Measurements from ENCODE around the gene ADGRA1.
"Not testable (repeated sequence)": the region's sequence is repeated elsewhere in the genome, so short reads cannot be mapped to it uniquely, and the experiment has no call there.

The ADGRA1 gene

DNA sequence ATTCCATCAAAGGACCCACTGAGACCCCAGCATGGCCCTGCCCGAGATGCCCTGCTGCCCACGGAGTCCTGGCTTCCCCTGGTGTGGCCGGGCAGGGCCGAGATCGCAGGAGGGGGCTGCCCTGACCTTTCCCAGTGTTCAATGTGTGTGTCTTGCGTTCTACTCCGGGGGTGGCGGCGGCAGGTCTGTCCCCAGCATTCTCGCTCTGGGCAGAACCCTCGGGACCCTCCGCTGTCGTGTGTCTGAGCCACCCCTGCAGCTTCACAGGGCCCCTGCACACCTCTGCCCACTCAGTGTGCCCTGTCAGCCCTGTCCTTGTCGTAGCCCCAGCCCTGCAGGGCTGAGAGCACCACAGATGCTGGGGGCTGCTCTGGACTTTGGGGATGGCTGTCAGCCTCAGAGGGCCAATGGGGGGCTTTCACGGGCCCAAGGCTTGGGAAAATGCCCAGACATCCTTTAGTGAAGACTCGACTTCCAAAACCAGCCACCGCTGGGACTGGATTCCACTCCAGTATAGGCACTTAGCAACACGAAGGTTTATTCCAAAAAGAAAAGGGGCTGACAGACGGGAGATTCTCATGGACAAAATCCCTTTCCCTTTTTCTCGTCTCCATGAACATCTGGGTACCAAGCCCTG lies 42.3 kb downstream of the ADGRA1 start:
- DNase-seq, result no peak

DNA sequence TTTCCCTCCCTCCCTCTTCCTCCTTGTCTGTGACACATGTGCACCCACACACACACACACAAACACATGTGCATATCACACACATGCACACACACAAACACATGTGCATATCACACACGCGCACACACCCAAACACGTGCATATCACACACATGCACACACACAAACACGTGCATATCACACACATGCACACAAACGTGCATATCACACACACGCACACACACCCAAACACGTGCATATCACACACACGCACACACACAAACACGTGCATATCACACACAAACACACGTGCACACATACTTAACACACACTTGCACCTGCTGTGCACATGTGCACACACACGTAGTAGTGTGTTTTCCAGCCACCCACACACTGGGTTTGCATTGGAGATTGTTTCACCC lies 42.9 kb downstream of the ADGRA1 start:
- DNase-seq, result no peak

GRCh38 chr10:133131053-133131452 lies 43.3 kb downstream of the ADGRA1 start:
- DNase-seq, result no peak

DNA sequence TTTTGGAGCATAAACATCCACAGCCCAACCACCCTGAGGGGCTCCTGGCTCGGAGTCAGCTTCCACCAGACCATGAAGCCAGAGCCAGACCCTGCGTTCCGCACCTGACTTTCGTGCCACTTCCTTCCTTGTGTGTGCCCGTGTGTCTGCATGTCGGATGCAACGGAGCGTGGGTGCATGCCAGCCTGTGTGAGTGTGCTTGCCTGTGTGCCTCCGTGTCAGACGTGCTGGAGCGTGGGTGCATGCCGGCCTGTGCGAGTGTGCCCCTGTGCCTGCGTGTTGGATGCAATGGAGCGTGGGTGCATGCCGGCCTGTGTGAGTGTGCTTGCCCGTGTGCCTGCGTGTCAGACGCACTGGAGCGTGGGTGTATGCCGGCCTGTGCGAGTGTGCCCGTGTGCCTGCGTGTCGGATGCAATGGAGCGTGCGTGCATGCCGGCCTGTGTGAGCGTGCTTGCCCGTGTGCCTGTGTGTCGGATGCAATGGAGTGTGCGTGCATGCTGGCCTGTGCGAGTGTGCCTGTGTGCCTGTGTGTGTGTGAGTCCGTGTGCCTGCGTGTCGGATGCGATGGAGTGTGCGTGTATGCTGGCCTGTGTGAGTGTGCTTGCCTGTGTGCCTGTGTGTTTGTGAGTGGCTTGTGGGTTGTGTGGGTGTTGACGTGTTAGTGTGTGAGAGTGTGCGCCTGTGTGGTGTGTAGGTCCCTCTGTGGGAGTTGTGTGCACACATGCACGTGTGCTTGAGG lies 44.2 kb downstream of the ADGRA1 start:
- DNase-seq, result no peak

GRCh38 chr10:133132473-133133291 lies 45.0 kb downstream of the ADGRA1 start:
- DNase-seq, result no peak

DNA sequence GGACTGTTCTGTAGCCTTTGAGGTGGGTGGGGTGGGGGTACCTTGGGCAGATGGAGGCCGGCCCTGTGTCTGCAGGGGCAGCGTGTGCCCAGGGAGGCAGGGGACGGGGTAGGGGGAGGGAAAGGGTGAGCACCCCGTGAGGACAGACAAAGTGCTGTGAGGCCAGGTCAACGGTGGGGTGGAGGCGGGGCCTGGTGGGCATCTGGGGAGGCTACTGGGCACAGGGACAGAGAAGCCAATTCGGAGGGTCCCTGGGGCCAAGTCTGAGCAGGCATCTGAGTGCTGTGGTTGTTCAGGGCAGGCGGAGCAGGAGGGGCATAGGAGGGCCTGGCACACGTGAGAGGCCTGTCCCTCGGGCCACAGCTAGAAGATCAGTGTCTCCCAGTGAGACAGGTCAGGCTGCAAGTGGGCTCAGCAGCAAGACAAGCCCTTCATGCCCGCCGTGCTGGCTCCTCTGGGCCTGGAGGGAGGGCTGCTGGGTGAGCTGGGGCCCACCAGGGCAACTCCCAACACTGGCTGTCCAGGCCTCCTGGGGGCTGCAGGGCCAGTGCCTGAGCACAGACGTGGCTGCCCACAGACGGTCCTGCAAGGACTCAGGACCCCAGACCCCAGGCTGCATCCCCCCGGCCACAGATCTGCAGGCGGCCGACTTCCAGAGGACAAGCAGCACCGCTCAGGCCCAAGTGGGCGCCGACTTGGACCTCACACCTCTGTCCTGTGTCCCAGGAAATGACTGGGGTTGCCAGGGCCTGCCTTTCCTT lies 45.9 kb downstream of the ADGRA1 start:
- no peak for DNase-seq

- DNase-seq, result no peak
Measured at GRCh38 chr10:133134411-133135115, 46.8 kb downstream of the ADGRA1 start.

DNA sequence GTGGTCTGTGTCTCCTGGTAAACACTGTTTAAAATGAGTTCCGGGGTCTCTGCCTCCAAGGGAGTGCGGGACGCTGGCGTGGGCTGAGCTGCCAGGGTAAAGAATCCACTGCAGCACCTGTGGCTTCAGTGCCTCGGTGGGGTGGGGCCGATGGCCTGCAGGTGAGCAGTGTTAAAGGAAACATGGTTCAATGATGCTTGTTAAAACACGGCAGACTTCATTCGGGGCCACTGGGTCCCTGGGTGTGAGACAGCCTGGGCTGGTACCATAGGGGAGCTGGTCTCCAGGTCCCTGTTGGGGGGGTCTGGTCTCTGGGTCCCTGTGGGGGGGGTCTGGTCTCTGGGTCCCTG lies 47.4 kb downstream of the ADGRA1 start:
- DNase-seq, result no peak

DNA sequence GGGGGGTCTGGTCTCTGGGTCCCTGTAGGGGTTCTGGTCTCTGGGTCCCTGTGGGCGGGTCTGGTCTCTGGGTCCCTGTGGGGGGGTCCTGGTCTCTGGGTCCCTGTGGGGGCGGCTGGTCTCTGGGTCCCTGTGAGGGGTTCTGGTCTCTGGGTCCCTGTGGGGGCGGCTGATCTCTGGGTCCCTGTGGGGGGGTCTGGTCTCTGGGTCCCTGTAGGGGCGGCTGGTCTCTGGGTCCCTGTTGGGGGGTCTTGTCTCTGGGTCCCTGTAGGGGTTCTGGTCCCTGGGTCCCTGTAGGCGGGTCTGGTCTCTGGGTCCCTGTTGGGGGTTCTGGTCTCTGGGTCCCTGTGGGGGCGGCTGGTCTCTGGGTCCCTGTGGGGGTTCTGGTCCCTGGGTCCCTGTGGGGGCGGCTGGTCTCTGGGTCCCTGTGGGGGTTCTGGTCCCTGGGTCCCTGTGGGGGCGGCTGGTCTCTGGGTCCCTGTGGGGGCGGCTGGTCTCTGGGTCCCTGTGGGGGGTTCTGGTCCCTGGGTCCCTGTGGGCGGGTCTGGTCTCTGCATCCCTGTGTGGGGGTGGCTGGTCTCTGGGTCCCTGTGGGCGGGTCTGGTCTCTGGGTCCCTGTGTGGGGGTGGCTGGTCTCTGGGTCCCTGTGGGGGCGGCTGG lies 49.9 kb downstream of the ADGRA1 start:
- not testable (repeated sequence) for DNase-seq

DNA sequence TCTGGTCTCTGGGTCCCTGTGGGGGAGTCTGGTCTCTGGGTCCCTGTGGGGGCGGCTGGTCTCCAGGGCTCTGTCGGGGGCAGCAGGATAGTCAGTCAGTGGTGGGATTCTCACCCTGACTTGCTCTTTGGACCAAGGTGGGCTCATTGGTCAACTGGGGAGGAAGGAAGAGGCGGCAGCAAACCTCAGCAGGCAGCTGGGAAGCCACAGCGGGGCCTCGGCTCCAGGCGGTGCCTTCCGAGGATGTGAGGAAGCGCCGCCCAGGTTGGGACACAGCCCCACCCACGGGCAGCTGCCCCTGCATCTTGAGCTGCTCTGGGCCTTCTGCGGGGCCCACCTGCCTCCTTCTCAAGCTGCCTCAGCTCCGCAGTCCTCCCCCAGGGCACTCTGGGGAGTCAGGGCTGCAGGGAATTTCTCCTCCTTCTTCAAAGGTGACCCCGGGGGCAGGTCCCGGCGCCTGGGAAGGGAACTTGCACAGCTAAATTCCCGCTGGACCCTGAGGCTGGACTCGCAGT lies 51.9 kb downstream of the ADGRA1 start:
- DNase-seq, result no peak

- no peak for DNase-seq
Measured at GRCh38 chr10:133140417-133141143, 52.9 kb downstream of the ADGRA1 start.

GRCh38 chr10:133141144-133141957 lies 53.6 kb downstream of the ADGRA1 start:
- no peak for DNase-seq

DNA sequence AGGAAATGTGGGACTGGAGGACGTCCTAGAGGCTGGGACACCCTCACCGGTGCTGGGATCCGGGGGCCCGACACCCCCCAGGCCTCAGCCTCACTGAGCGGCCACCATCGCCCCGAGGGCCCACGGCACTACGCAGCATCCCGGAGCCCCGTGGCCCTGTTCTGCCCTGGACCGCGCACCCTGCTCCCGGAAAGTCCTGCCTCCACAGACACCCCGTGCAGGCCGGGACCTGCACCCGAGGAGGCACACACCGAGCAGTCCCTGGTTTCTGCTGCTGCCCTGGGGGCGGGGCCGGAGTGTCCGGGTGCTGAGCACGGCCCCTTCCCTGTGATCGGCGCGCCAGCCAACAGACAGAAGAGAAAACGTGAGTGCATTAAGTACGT lies 54.2 kb downstream of the ADGRA1 start:
- DNase-seq, result no peak

- DNase-seq, result no peak
Measured at GRCh38 chr10:133142523-133143199, 54.9 kb downstream of the ADGRA1 start.

- DNase-seq, result no peak
Measured at GRCh38 chr10:133143200-133143533, 55.4 kb downstream of the ADGRA1 start.

DNA sequence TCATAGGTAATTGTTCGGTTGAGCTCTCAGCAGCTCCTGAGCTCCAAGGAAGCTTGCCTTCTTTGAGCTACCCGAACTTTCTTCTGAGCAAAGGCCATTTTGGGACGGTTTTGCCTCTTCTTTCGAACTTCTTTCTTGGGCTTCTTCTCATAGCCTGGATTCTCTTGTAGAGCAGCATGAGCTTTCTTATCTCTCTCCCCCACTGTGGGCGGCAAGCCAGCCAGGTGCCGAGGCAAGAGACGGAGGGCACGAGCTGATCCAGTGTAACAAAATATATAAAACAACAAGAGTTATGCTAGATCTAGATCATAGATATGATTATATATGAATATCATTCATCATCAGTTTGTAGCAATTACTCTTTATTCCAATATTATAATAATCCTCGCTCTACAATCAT lies 55.8 kb downstream of the ADGRA1 start:
- no peak for DNase-seq

GRCh38 chr10:133144771-133145170 lies 57.0 kb downstream of the ADGRA1 start:
- DNase-seq, result no peak

DNA sequence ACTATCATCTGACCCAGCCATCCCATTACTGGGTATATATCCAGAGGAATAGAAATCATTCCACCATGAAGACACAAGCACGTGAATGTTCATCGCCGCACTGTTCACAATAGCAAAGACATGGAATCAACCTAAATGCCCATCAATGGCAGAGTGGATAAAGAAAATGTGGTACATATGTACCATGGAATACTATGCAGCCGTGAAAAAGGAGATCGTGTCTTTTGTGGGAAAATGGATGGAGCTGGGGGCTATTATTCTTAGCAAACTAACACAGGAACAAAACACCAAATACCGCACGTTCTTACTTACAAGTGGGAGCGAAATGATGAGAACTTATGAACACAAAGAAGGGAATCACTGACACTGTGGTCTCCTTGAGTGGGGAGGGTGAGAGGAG lies 62.5 kb downstream of the ADGRA1 start:
- DNase-seq, result no peak

GRCh38 chr10:133150656-133151055 lies 62.9 kb downstream of the ADGRA1 start:
- no peak for DNase-seq

DNA sequence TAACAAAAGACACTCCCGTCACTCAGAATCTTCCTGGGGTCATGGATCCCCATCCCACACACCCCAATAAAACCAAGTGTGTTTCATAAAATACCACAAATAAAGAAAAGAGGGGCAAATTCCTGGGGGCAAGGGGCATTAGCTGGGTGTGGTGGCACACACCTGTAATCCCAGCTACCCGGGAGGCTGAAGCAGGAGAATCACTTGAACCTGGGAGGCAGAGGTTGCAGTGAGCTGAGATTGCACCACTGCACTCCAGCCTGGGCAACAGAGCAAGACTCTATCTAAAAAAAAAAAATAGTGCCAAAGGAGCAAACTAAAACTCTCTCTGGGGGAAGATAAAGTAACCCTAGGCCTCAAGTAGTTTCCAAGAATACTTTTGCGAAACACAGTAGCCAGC lies 63.3 kb downstream of the ADGRA1 start:
- DNase-seq, result not testable (repeated sequence)
